Stimulated activated CD4-positive, alpha-beta T cell treated with anti-CD3 and anti-CD28 coated beads, Interleukin-12 subunit alpha, Interleukin-12 subunit beta, amount 100 ng/mL, for 24 hours (primary cell): ENCODE measurements around the gene R3HDM2.
"Not testable (repeated sequence)": the region's sequence is repeated elsewhere in the genome, so short reads cannot be mapped to it uniquely, and the experiment has no call there.

Experiments used
- DNase-seq, 2 experiments: peaks; one replicate each; pipeline ENCODE4 v3.0.0-alpha.2; 2020; ENCODE audit warnings: low read depth in 2 of 2

Gene R3HDM2

GRCh38 chr12:57377103-57377840, 53.6 kb downstream of the R3HDM2 start:
- DNase-seq: no peak

- DNase-seq: no peak
Measured at GRCh38 chr12:57372233-57372632, 58.6 kb downstream of the R3HDM2 start.

GRCh38 chr12:57370696-57371095, 60.1 kb downstream of the R3HDM2 start:
- no peak for DNase-seq

- DNase-seq: no peak
Measured at GRCh38 chr12:57370072-57370471, 60.8 kb downstream of the R3HDM2 start.

GRCh38 chr12:57369202-57369601, 61.6 kb downstream of the R3HDM2 start:
- no peak for DNase-seq

- DNase-seq: no peak
Measured at GRCh38 chr12:57368349-57369095, 62.3 kb downstream of the R3HDM2 start.

- DNase-seq: no peak
Measured at GRCh38 chr12:57367121-57367520, 63.7 kb downstream of the R3HDM2 start.

- no peak for DNase-seq
Measured at GRCh38 chr12:57366315-57366714, 64.5 kb downstream of the R3HDM2 start.

- DNase-seq: not testable (repeated sequence)
Measured at GRCh38 chr12:57364156-57364555, 66.7 kb downstream of the R3HDM2 start.

- DNase-seq: no peak
Measured at GRCh38 chr12:57360468-57360867, 70.4 kb downstream of the R3HDM2 start.

GRCh38 chr12:57358646-57359045, 72.2 kb downstream of the R3HDM2 start:
- DNase-seq: no peak

- DNase-seq: no peak
Measured at GRCh38 chr12:57355734-57356133, 75.1 kb downstream of the R3HDM2 start.

- DNase-seq: no peak
Measured at GRCh38 chr12:57352166-57352565, 78.7 kb downstream of the R3HDM2 start.

- DNase-seq: no peak
Measured at GRCh38 chr12:57347284-57347683, 83.6 kb downstream of the R3HDM2 start.

- DNase-seq: no peak
Measured at GRCh38 chr12:57343703-57344378, 87.0 kb downstream of the R3HDM2 start.

- DNase-seq: no peak
Measured at GRCh38 chr12:57342207-57342691, 88.6 kb downstream of the R3HDM2 start.

GRCh38 chr12:57341275-57341990, 89.4 kb downstream of the R3HDM2 start:
- DNase-seq: no peak

- no peak for DNase-seq
Measured at GRCh38 chr12:57340104-57340503, 90.7 kb downstream of the R3HDM2 start.

GRCh38 chr12:57336299-57336698, 94.5 kb downstream of the R3HDM2 start:
- not testable (repeated sequence) for DNase-seq

- no peak for DNase-seq
Measured at GRCh38 chr12:57334219-57334618, 96.6 kb downstream of the R3HDM2 start.

- DNase-seq: no peak
Measured at GRCh38 chr12:57332646-57333312, 98.1 kb downstream of the R3HDM2 start.
